H9 (cell line): Measurements from ENCODE around the gene ESRP2. TPM values are rescaled to one million over a fixed set of nuclear protein-coding genes. Genes with fewer than 3 reads are reported as not detected.

Source experiments
- DNase-seq: peaks from one replicate; pipeline ENCODE4 v3.0.0-alpha.2; 2017
- H2AFZ ChIP-seq: one replicate; pipeline ENCODE4 v1.6.1; 2013; ENCODE audit warnings: mild to moderate bottlenecking, low read length, control low read depth, moderate library complexity
- H2AK5ac ChIP-seq: 2 replicates; pipeline ENCODE4 v1.6.1; 2013; ENCODE audit warnings: low read length, control low read depth, mixed read lengths; ENCODE audit not compliant: insufficient read length
- H2BK120ac ChIP-seq: one replicate; pipeline ENCODE4 v1.6.1; 2013; ENCODE audit warnings: low read depth, mild to moderate bottlenecking, low read length, control low read depth, inconsistent platforms; ENCODE audit not compliant: poor library complexity, severe bottlenecking
- H2BK12ac ChIP-seq: 2 replicates; pipeline ENCODE4 v1.6.1; 2013; ENCODE audit warnings: low read length, control low read depth, mixed read lengths, low read depth; ENCODE audit not compliant: insufficient read length
- H2BK15ac ChIP-seq: 2 replicates; pipeline ENCODE4 v1.6.1; 2013; ENCODE audit warnings: low read depth, low read length, control low read depth
- H2BK20ac ChIP-seq: one replicate; pipeline ENCODE4 v1.6.1; 2013; ENCODE audit warnings: low read depth, mild to moderate bottlenecking, low read length, control low read depth, inconsistent platforms; ENCODE audit not compliant: poor library complexity, severe bottlenecking
- H2BK5ac ChIP-seq: 2 replicates; pipeline ENCODE4 v1.6.1; 2013; ENCODE audit warnings: low read length, control low read depth, mixed read lengths; ENCODE audit not compliant: insufficient read length
- H3K14ac ChIP-seq: 2 replicates; pipeline ENCODE4 v1.6.1; 2013; ENCODE audit warnings: low read length, control low read depth; ENCODE audit not compliant: insufficient read depth
- H3K18ac ChIP-seq: 2 replicates; pipeline ENCODE4 v1.6.1; 2013; ENCODE audit warnings: low read depth, mild to moderate bottlenecking, mixed read lengths, low read length, control low read depth; ENCODE audit not compliant: insufficient read length
- H3K23ac ChIP-seq: 2 replicates; pipeline ENCODE4 v1.6.1; 2013; ENCODE audit warnings: low read length, control low read depth, mixed read lengths, low read depth; ENCODE audit not compliant: insufficient read length
- H3K23me2 ChIP-seq: 2 replicates; pipeline ENCODE4 v1.6.1; 2013; ENCODE audit warnings: low read depth, mild to moderate bottlenecking, mixed read lengths, low read length, control low read depth; ENCODE audit not compliant: insufficient read length, poor library complexity, severe bottlenecking
- H3K27ac ChIP-seq: 2 replicates; pipeline ENCODE4 v1.5.1; 2013; ENCODE audit warnings: low read length, control low read depth, mixed read lengths, low read depth; ENCODE audit not compliant: insufficient read length
- H3K27me3 ChIP-seq: 2 replicates; pipeline ENCODE4 v1.6.1; 2013; ENCODE audit warnings: low read length, control low read depth, inconsistent platforms; ENCODE audit not compliant: insufficient read depth
- H3K4ac ChIP-seq: 2 replicates; pipeline ENCODE4 v1.6.1; 2013; ENCODE audit warnings: low read depth, mild to moderate bottlenecking, control low read depth, inconsistent platforms, low read length, moderate library complexity
- H3K4me1 ChIP-seq: 2 replicates; pipeline ENCODE4 v1.6.1; 2013; ENCODE audit warnings: low read length, control low read depth, inconsistent platforms; ENCODE audit not compliant: insufficient read depth
- H3K4me2 ChIP-seq: 2 replicates; pipeline ENCODE4 v1.6.1; 2013; ENCODE audit warnings: low read length, control low read depth, mixed read lengths; ENCODE audit not compliant: insufficient read length, insufficient read depth
- H3K56ac ChIP-seq: 2 replicates; pipeline ENCODE4 v1.6.1; 2013; ENCODE audit warnings: low read depth, mild to moderate bottlenecking, mixed read lengths, low read length, control low read depth; ENCODE audit not compliant: insufficient read length
- H3K79me1 ChIP-seq: 2 replicates; pipeline ENCODE4 v1.6.1; 2013; ENCODE audit warnings: low read depth, mild to moderate bottlenecking, moderate library complexity, low read length, control low read depth, inconsistent platforms; ENCODE audit not compliant: insufficient read depth, poor library complexity, severe bottlenecking
- H3K79me2 ChIP-seq: 2 replicates; pipeline ENCODE4 v1.6.1; 2013; ENCODE audit warnings: low read length, control low read depth, inconsistent platforms; ENCODE audit not compliant: insufficient read depth
- H3K9ac ChIP-seq: 2 replicates; pipeline ENCODE4 v1.6.1; 2013; ENCODE audit warnings: low read length, control low read depth, mixed read lengths; ENCODE audit not compliant: insufficient read length; ENCODE audit errors: extremely low read depth
- H3K9me3 ChIP-seq: one replicate; pipeline ENCODE4 v1.6.1; 2013; ENCODE audit warnings: low read depth, low read length, inconsistent platforms; ENCODE audit not compliant: control insufficient read depth
- H3T11ph ChIP-seq: one replicate; pipeline ENCODE4 v1.6.1; 2013; ENCODE audit warnings: mild to moderate bottlenecking, low read length, control low read depth, inconsistent platforms
- H4K20me1 ChIP-seq: one replicate; pipeline ENCODE4 v1.6.1; 2013; ENCODE audit not compliant: control insufficient read depth, insufficient read length, insufficient read depth
- H4K5ac ChIP-seq: 2 replicates; pipeline ENCODE4 v1.6.1; 2013; ENCODE audit warnings: low read depth, mild to moderate bottlenecking, mixed read lengths, low read length, control low read depth; ENCODE audit not compliant: insufficient read length
- H4K8ac ChIP-seq: replicated peaks from 2 replicates; pipeline ENCODE4 v1.6.1; 2013; ENCODE audit warnings: low read length, control low read depth, mixed read lengths, low read depth; ENCODE audit not compliant: insufficient read length
- H4K91ac ChIP-seq: 2 replicates; pipeline ENCODE4 v1.6.1; 2013; ENCODE audit warnings: low read depth, mild to moderate bottlenecking, moderate library complexity, mixed read lengths, low read length, control low read depth; ENCODE audit not compliant: insufficient read length
- H3K27ac Mint-ChIP-seq, 3 experiments: 2 replicates in 2 of 3; 3 replicates in 1 of 3; pipeline ENCODE4 v1.8.0; 2020 to 2021; ENCODE audit warnings: mixed read lengths in 3 of 3, mild to moderate bottlenecking in 1 of 3, moderate library complexity in 1 of 3
- H3K27me3 Mint-ChIP-seq: 2 replicates; pipeline ENCODE4 v1.8.0; 2021; ENCODE audit warnings: low read depth, mild to moderate bottlenecking, moderate library complexity, mixed read lengths
- H3K36me3 Mint-ChIP-seq, 3 experiments: 2 replicates in 2 of 3; 3 replicates in 1 of 3; pipeline ENCODE4 v1.8.0; 2020 to 2021; ENCODE audit warnings: low read depth in 3 of 3, mixed read lengths in 3 of 3; ENCODE audit not compliant: insufficient read depth in 1 of 3
- H3K4me1 Mint-ChIP-seq, 2 experiments: 2 replicates each; pipeline ENCODE4 v1.8.0; 2020; ENCODE audit warnings: mixed read lengths in 2 of 2
- H3K4me3 Mint-ChIP-seq, 2 experiments: 2 replicates in 1 of 2; 3 replicates in 1 of 2; pipeline ENCODE4 v1.8.0; 2020 to 2021; ENCODE audit warnings: mild to moderate bottlenecking in 2 of 2, mixed read lengths in 2 of 2, moderate library complexity in 1 of 2
- H3K9me3 Mint-ChIP-seq, 2 experiments: 2 replicates in 1 of 2; 3 replicates in 1 of 2; pipeline ENCODE4 v1.8.0; 2020; ENCODE audit warnings: mild to moderate bottlenecking in 2 of 2, mixed read lengths in 2 of 2, moderate library complexity in 1 of 2
- CTCF ChIP-seq: fragments of 200-600 bp; sonication (generic); conservative IDR thresholded peaks from 3 replicates; pipeline ENCODE4 v1.8.0; 2021; ENCODE audit warnings: antibody characterized with exemption, mild to moderate bottlenecking
- WGBS: extraction: QIAGEN DNeasy Blood & Tissue Kit; methylation state at CpG from one replicate; pipeline ENCODE4 v1.1.7; 2013; ENCODE audit warnings: missing lambda C conversion rate, low lambda C conversion rate, mixed read lengths; ENCODE audit not compliant: insufficient read length; ENCODE audit errors: extremely low coverage; 5-methylcytosine and 5-hydroxymethylcytosine counted together
- total RNA-seq: library from RNA; stranded (reverse); gene quantifications from 2 replicates; pipeline ENCODE4 v1.2.1, GENCODE V29; 2021

ESRP2 gene
- total RNA-seq, 1 experiment from 2014 or later = 59.5 TPM

GRCh38 chr16:68233085-68233834 is 2.7 kb downstream of the ESRP2 start:
- Histone ChIP-seq H3K14ac (no peak overlapping the region), H3K9me3 (no peaks in the 10 kb centered on the region), H3K79me1 (no peaks in the 10 kb centered on the region), H2BK20ac (no peak overlapping the region), H3K18ac (no peak overlapping the region), H2BK5ac (no peak overlapping the region), H3K4me1 (no peaks in the 10 kb centered on the region; the same call in 1 of the 2 replicates), H3K9ac (no peak overlapping the region), H2AFZ (no peak overlapping the region), H3K27me3 (no peaks in the 10 kb centered on the region), H2AK5ac (no peak overlapping the region), H3K27ac (no peak overlapping the region), H3K79me2 (no peaks in the 10 kb centered on the region; the same call in 1 of the 2 replicates), H4K20me1 (no peaks in the 10 kb centered on the region), H3K23me2 (peaks cover 13% of the 10 kb centered on the region), H4K5ac (no peak overlapping the region), H3K4me2 (no peak overlapping the region), H4K8ac (no peak overlapping the region), H2BK120ac (no peak overlapping the region), H3K23ac (no peak overlapping the region), H3K56ac (no peak overlapping the region), H2BK15ac (no peak overlapping the region), H3T11ph (no peak overlapping the region), H3K4ac (no peak overlapping the region), H4K91ac (no peak overlapping the region), H2BK12ac (no peak overlapping the region)
- Mint-ChIP-seq H3K36me3 (peaks cover 10 to 50% (median 46%) of the 10 kb centered on the region in 3 experiments), H3K27me3 (peaks cover 3% of the 10 kb centered on the region; the same call in 1 of the 2 replicates), H3K27ac (peak overlapping the region in 1 of 3 experiments; percentile 60; a peak in 1 of 7 replicates), H3K4me3 (peak overlapping the region; percentile 12 to 21; a peak in 3 of 5 replicates), H3K4me1 (peaks cover 22 to 29% of the 10 kb centered on the region in 2 experiments), H3K9me3 (no peaks in the 10 kb centered on the region)
- DNase-seq = no peak
- TF ChIP-seq CTCF = no peak
- no CpG with 5 or more reads among the region's 5 CpGs for WGBS
